SHP77 (cell line): ENCODE results near the gene IFIT3.
"Not testable (repeated sequence)": the region's sequence is repeated elsewhere in the genome, so short reads cannot be mapped to it uniquely, and the experiment has no call there.

Experiments
- DNase-seq, 2 experiments: peaks; one replicate each; lab custom pipeline; 2025; lab: John Stamatoyannopoulos, UW

Gene IFIT3

GRCh38 chr10:89304446-89304845 lies 23.4 kb upstream of the IFIT3 start:
- no peak for DNase-seq

GRCh38 chr10:89304925-89305324 lies 22.9 kb upstream of the IFIT3 start:
- no peak for DNase-seq

GRCh38 chr10:89305766-89306433 lies 21.9 kb upstream of the IFIT3 start:
- no peak for DNase-seq

- DNase-seq = no peak
Measured at GRCh38 chr10:89306434-89307268, 21.1 kb upstream of the IFIT3 start.

- DNase-seq = no peak
Measured at GRCh38 chr10:89307269-89307577, 20.6 kb upstream of the IFIT3 start.

GRCh38 chr10:89308266-89308665 lies 19.5 kb upstream of the IFIT3 start:
- no peak for DNase-seq

- DNase-seq = no peak
Measured at GRCh38 chr10:89308736-89309135, 19.1 kb upstream of the IFIT3 start.

- DNase-seq = no peak
Measured at GRCh38 chr10:89309156-89310055, 18.4 kb upstream of the IFIT3 start.

- no peak for DNase-seq
Measured at GRCh38 chr10:89310056-89310893, 17.5 kb upstream of the IFIT3 start.

- DNase-seq = no peak
Measured at GRCh38 chr10:89312973-89313372, 14.8 kb upstream of the IFIT3 start.

GRCh38 chr10:89314676-89315075 lies 13.1 kb upstream of the IFIT3 start:
- no peak for DNase-seq

GRCh38 chr10:89318047-89318446 lies 9.8 kb upstream of the IFIT3 start:
- not testable (repeated sequence) for DNase-seq

- DNase-seq = not testable (repeated sequence)
Measured at GRCh38 chr10:89325081-89325480, 2.7 kb upstream of the IFIT3 start.

GRCh38 chr10:89325856-89326255 lies 1.9 kb upstream of the IFIT3 start:
- not testable (repeated sequence) for DNase-seq

- no peak for DNase-seq
Measured at GRCh38 chr10:89329151-89329550, 1.4 kb downstream of the IFIT3 start.

- DNase-seq = not testable (repeated sequence)
Measured at GRCh38 chr10:89330014-89330413, 2.2 kb downstream of the IFIT3 start.

GRCh38 chr10:89330537-89331212 lies 2.9 kb downstream of the IFIT3 start:
- no peak for DNase-seq

- DNase-seq = not testable (repeated sequence)
Measured at GRCh38 chr10:89331487-89332122, 3.8 kb downstream of the IFIT3 start.

- DNase-seq = no peak
Measured at GRCh38 chr10:89332123-89332633, 4.4 kb downstream of the IFIT3 start.

GRCh38 chr10:89335226-89335625 lies 7.4 kb downstream of the IFIT3 start:
- no peak for DNase-seq
